Lower leg skin (tissue), 3 donors: ENCODE measurements around the gene CYYR1.

ENCODE experiments used
- CTCF ChIP-seq, 3 donors: fragments of 450-650 bp; IDR thresholded peaks; one replicate each; pipeline ENCODE4 v1.5.1; 2016; ENCODE audit warnings: antibody characterized with exemption in 3 of 3, mild to moderate bottlenecking in 3 of 3, moderate library complexity in 2 of 3
- POLR2A ChIP-seq, 2 donors: fragments of 450-650 bp; IDR thresholded peaks; one replicate each; pipeline ENCODE4 v1.6.1; 2016 to 2017; ENCODE audit warnings: antibody characterized with exemption in 2 of 2, mild to moderate bottlenecking in 1 of 2, moderate library complexity in 1 of 2

- no peak for TF ChIP-seq CTCF (IDR thresholded peaks at IDR 0.05)
- TF ChIP-seq POLR2A (IDR thresholded peaks at IDR 0.05) = no peak
These were observed 73.6 kb downstream of the CYYR1 start for GRCh38 chr21:26499495-26499894.
